Left lobe of liver (tissue), 2 donors: Measurements from ENCODE around the gene MYO1D. TPM values are rescaled to one million over a fixed set of nuclear protein-coding genes. Genes with fewer than 3 reads are reported as not detected.
"Not testable (repeated sequence)": the region's sequence is repeated elsewhere in the genome, so short reads cannot be mapped to it uniquely, and the experiment has no call there.

ENCODE experiments used
- ATAC-seq: fragments of 200-7000 bp; cut with Tn5 transposase; one replicate; pipeline ENCODE4 v1.9.1; 2020; ENCODE audit warnings: mild to moderate bottlenecking, moderate library complexity
- DNase-seq: peaks from one replicate; pipeline ENCODE4 v3.0.0-alpha.2; 2020; ENCODE audit warnings: low spot score
- total RNA-seq: library from RNA; stranded (reverse); gene quantifications from one replicate; pipeline ENCODE4 v1.2.1, GENCODE V29; 2021
- donor health status: DM: no; HTN: no; CAD: no; lungs with moderate emphysema.
- donor health status: DM: no; HTN: yes; CAD: no.

Gene MYO1D
- total RNA-seq, 1 donor from 2014 or later: 18.4 TPM

- peak; percentile 59 for ATAC-seq
- not testable (repeated sequence) for DNase-seq
These were observed 54.7 kb downstream of the MYO1D start for GRCh38 chr17:32821987-32822934.

DNA sequence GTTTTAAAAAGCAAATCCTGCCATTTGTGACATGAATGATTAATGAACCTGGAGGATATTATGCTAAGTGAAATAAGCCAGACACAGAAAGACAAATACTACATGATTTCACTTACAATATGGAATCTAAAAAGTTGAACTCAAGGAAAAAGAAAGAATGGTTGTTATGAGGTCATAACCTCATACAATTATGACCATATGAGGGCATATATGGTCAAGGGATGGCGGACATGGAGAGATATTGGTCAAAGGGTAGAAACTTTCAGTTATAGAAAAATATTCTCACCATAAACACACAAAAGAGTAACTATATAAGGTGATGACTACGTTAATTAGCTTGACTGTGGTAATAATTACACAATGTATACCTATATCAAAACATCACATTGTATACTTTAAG is 56.5 kb downstream of the MYO1D start:
- ATAC-seq (no peak), DNase-seq (no peak)

DNA sequence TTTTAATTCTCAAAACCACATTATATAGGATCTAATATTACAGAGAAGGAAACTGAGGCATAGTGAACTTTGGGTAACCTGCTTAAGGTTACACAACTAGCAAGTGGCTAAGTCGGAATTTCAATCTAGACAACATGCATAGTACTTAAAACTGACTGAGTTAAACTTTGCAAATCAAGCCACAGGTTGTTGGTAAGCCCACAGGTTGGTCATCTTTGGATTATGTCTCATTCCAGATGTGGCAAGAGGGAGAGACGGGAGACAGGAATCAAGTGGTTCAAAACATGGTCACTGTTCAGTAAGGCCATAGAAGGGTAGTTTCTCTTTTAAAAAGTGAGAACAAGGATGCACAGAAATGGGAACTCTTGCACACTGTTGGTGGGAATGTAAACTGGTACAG is 57.1 kb downstream of the MYO1D start:
- DNase-seq (no peak), ATAC-seq (no peak)

GRCh38 chr17:32819035-32819434 is 57.9 kb downstream of the MYO1D start:
- ATAC-seq (no peak), DNase-seq (no peak)

GRCh38 chr17:32815460-32815859 is 61.5 kb downstream of the MYO1D start:
- ATAC-seq (peak; percentile 78), DNase-seq (no peak)

DNA sequence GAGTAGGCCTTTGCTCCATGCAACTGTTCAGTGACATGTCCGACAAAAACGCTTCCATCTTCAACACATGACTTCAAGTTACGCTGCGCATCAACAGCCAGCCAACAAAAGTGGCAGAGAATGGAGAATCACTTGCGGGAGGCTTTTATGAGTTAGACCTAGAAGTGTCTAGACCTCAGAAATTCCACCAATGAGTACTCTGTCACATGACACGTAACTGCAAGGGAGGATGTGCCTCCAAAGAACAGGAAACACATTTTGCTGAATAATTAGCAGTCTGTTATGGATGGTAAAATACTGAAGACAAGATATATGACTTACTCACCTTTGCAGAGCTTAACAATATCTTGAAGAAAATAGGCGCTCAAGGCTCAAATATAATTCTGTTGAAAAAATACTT is 62.1 kb downstream of the MYO1D start:
- ATAC-seq: no peak
- DNase-seq: no peak

DNA sequence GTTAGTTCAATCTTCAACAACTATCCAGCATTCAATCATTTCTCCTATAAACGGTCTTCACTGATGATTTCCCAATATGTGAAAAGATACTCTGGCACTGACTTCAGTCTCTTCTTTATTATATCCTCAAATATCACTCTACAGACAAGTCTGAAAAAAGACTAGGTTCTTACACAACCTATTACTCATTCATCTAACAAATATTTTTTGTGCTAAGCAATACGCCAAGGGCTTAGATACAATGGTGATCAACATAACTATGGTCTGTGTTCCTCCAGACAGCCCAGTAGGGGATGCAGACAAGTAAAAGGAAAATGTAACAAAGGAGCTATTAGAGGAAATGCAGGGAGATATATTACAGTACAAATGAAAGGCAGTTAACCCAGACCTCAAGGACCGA is 63.9 kb downstream of the MYO1D start:
- DNase-seq (no peak), ATAC-seq (no peak)

GRCh38 chr17:32810690-32811089 is 66.2 kb downstream of the MYO1D start:
- ATAC-seq (no peak), DNase-seq (no peak)

DNA sequence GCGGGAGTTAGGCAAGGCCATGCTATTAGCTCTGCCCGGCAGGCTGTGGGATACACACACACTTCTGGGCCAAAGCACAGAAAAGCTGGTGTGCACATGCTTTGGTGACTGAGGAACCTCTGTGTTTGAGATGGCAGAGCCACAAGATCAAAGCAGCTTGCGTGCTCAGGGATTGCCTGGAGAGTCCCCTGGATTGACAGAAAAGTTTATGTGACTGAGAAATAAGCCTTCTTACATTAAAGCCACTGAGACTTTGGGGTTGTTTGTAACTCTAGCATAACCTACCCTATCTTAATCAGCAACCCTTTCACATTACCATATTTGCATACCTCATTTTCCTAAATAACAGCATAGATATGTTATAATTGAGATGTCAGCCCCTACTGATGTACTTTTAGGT is 69.3 kb downstream of the MYO1D start:
- ATAC-seq (no peak), DNase-seq (no peak)

- DNase-seq: no peak
- no peak for ATAC-seq
These were observed 70.3 kb downstream of the MYO1D start for GRCh38 chr17:32806646-32807045.

GRCh38 chr17:32805029-32805976 is 71.6 kb downstream of the MYO1D start:
- ATAC-seq: no peak
- DNase-seq: no peak

- DNase-seq (no peak), ATAC-seq (no peak)
These were observed 73.4 kb downstream of the MYO1D start for GRCh38 chr17:32803544-32803943.

- ATAC-seq (no peak), DNase-seq (no peak)
These were observed 74.6 kb downstream of the MYO1D start for GRCh38 chr17:32802306-32802705.

- ATAC-seq: no peak
- DNase-seq: no peak
These were observed 75.3 kb downstream of the MYO1D start for GRCh38 chr17:32801641-32802040.

GRCh38 chr17:32801193-32801592 is 75.7 kb downstream of the MYO1D start:
- ATAC-seq: no peak
- no peak for DNase-seq

GRCh38 chr17:32798938-32799337 is 78.0 kb downstream of the MYO1D start:
- ATAC-seq: no peak
- no peak for DNase-seq

- no peak for DNase-seq
- ATAC-seq: no peak
These were observed 81.5 kb downstream of the MYO1D start for GRCh38 chr17:32795339-32795979.

- ATAC-seq (peak; percentile 95), DNase-seq (peak; percentile 77)
These were observed 82.2 kb downstream of the MYO1D start for GRCh38 chr17:32794533-32795246.

DNA sequence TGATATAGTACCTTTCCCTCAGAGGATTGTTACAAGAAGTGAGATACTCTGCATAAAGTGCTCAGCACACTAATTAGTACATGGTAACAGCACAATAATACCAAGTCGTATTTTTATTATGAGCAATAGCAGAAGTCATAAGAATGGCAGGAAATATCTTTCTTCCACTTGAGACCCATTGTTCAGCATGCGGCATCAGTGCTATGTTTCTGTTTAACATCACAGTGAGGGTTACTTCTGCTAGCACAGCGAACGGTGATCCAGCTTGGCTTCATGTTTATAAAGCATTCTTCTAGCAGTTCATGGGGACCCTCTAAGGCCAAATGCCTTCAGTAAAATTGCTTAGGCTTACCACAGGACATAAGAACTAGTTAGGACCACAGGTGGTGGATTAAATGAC is 83.1 kb downstream of the MYO1D start:
- no peak for ATAC-seq

GRCh38 chr17:32792207-32792606 is 84.7 kb downstream of the MYO1D start:
- ATAC-seq: peak; percentile 67
- no peak for DNase-seq

More for the DNA sequence above, 83.1 kb downstream of the MYO1D start:
- DNase-seq: no peak
